Inflammatory macrophage (primary cell): ENCODE measurements around the gene AFAP1L1.

Experiments
- DNase-seq, 2 donors: peaks; one replicate each; pipeline ENCODE4 v3.0.0-alpha.2; 2020 to 2022

The AFAP1L1 gene

GRCh38 chr5:149353911-149354310 lies 82.3 kb downstream of the AFAP1L1 start:
- DNase-seq: no peak

- DNase-seq: no peak
Measured at GRCh38 chr5:149355688-149356087, 84.0 kb downstream of the AFAP1L1 start.

- no peak for DNase-seq
Measured at GRCh38 chr5:149356391-149356790, 84.7 kb downstream of the AFAP1L1 start.

GRCh38 chr5:149357370-149358293 lies 86.0 kb downstream of the AFAP1L1 start, which contains the start of gene PCYOX1L:
Gene PCYOX1L, plus strand, starts transcription at chr5:149358046. Its CDS starts 23 bp downstream, at chr5:149358069.
- peak; percentile 94 for DNase-seq

GRCh38 chr5:149358294-149358651 lies 86.6 kb downstream of the AFAP1L1 start:
- peak; percentile 47 to 68 for DNase-seq

DNA sequence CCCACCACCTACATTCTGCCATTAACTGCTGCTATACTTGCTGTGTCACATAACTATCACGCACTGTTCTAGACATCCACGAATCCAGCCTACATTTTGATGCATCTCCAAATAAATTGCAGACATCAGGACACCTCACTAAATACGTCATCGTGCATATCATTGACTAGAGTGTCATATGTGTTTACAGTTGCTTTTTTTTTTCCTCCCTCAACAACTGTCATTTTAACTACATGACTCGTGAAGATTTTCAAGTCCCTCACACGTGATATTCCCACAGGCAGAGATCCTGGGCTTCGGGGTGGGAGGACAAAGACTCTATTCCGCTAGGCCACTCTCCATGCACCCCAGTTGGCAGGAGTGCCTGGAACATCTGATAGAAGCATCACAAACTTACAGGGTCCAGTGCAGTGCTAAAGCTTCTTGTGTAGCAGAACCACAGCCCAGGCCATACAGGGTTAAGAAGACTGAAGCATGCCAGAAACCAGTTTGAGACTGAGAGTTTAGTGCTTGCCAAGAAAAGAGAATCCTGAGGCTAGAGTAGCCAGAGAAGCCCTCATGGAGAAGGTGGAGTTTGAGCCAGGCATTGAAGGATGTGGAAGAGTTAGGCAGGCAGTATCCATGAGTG lies 87.3 kb downstream of the AFAP1L1 start:
- no peak for DNase-seq

DNA sequence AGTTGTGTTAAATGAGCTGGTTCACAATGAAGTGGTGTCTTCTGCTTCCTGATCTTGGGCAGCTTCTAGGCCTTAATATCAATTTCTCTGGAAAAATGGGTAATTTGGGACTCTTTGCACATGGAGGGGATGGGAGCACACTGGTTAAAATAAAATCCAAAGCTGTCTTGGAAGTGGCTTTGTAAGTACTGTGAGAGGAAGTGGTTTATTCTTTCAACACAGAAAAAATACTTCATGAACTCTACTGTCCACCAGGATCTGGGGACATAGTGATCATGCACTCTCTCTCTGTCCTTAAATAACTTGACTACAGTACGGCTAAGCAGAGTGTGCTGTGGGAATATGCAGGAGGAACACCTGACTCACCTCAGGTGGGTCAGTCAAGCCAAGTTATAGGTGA lies 88.6 kb downstream of the AFAP1L1 start:
- DNase-seq: peak; percentile 37 to 51

DNA sequence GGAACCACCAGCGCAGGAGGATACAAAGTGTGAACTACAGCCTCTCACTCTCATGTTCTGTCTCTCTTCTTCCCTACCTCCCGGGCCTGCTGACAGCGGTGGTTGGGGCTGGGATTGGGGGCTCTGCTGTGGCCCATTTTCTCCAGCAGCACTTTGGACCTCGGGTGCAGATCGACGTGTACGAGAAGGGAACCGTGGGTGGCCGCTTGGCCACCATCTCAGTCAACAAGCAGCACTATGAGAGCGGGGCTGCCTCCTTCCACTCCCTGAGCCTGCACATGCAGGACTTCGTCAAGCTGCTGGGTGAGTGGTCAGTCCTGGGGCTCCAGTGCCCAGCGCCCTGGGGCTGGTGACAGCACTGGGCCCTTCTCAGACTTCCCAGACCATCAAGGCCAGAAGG lies 90.9 kb downstream of the AFAP1L1 start:
- no peak for DNase-seq

DNA sequence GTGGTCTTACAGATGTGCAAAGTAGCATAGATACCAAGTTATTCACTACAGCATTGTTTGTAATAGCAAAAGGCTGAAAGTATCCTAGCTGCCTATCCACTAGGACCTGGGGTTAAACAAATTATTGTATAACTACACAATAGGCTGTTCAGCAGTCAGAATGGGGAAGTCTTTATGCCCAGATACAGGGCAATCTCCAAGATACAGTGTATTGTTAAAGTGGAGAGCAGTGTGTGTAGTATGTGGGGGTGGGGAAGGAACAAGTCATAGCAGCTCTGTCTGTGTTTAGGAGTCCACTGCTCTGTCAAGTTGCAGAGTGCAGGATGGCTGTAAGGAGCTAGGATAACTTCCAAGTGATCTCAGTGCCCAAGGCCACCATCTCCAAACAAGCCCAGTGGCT lies 91.7 kb downstream of the AFAP1L1 start:
- peak; percentile 65 for DNase-seq

GRCh38 chr5:149363936-149364335 lies 92.3 kb downstream of the AFAP1L1 start:
- DNase-seq: peak; percentile 26 to 27

GRCh38 chr5:149364719-149365118 lies 93.1 kb downstream of the AFAP1L1 start:
- no peak for DNase-seq

GRCh38 chr5:149365418-149365817 lies 93.8 kb downstream of the AFAP1L1 start:
- no peak for DNase-seq

DNA sequence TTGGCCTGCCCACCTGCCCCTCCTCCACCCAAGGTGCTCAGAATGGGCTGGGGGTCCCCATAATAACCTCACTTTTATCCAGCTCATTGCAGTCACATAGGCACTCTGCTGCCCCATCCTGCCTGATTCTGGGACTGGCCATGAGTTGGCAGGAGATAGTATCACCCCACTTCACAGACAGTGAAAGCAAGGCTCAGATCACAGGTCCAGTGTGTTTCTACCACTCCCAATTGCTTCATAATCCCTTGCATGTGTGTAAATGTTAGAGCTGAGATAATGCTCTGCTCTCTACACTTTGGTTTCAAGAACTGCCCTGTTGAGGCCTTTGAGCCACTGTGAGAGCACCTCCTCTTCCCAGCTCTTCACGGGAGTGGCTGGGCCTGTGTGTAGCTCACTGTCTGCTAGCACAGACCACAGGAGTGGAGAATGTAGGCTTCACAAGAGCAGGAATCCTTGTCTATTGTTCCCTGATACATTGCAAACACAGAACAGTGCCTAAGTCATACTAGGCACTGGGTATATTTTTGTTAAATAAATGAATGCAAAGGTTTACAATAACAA lies 94.6 kb downstream of the AFAP1L1 start:
- no peak for DNase-seq

DNA sequence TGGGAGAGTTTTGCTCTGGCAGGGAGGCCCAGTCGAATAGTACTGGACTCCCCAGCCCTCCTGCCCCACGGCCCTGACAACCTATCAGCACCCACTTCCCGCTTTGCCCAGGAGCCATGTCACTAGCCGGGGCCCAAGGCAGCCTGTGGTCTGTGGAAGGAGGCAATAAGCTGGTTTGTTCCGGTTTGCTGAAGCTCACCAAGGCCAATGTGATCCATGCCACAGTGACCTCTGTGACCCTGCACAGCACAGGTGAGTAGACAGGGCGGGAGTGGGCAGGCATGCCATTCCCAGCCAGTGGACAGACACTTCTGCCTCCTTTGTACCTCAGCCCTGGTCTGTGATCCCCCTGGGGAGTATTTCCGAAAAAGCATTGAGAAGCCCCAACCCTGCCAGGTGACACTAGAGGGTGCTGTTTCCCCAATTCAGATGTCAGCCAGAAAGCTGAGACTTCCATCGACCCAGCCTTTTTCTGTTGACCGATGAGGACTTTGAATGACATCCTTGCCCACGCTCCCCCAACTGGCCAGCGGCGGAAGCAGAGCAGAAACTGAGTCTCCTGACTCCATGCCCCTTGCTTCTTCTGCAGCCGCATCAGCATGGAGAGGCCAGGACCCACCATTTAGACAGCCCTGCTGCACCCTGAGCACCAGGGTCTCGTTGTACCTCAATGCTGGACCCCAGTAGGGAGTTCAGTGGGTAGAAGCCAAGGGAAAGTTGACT lies 95.8 kb downstream of the AFAP1L1 start:
- DNase-seq: peak; percentile 70 to 72

DNA sequence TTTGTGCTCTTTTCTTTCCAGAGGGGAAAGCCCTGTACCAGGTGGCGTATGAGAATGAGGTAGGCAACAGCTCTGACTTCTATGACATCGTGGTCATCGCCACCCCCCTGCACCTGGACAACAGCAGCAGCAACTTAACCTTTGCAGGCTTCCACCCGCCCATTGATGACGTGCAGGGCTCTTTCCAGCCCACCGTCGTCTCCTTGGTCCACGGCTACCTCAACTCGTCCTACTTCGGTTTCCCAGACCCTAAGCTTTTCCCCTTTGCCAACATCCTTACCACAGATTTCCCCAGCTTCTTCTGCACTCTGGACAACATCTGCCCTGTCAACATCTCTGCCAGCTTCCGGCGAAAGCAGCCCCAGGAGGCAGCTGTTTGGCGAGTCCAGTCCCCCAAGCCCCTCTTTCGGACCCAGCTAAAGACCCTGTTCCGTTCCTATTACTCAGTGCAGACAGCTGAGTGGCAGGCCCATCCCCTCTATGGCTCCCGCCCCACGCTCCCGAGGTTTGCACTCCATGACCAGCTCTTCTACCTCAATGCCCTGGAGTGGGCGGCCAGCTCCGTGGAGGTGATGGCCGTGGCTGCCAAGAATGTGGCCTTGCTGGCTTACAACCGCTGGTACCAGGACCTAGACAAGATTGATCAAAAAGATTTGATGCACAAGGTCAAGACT lies 96.5 kb downstream of the AFAP1L1 start:
- DNase-seq: no peak

DNA sequence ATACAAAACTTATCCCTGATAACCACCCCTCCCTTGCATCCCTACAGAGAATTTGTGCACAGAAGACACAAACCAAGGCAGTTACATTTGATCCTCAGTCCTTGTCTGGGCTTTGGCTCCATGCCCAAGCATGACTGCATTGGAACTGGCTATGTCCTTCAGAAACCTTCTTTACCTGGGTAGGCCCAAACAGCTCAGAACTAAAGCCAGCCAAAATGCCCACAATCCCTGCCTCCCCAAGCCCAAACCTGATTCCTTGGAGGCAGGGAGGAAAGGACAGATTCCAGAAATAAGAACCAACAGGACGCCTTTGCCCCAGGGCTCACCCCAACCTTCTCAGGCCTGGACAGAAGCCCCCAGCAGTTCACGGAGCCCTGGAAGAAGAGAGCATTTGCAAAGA lies 99.2 kb downstream of the AFAP1L1 start:
- DNase-seq: no peak

DNA sequence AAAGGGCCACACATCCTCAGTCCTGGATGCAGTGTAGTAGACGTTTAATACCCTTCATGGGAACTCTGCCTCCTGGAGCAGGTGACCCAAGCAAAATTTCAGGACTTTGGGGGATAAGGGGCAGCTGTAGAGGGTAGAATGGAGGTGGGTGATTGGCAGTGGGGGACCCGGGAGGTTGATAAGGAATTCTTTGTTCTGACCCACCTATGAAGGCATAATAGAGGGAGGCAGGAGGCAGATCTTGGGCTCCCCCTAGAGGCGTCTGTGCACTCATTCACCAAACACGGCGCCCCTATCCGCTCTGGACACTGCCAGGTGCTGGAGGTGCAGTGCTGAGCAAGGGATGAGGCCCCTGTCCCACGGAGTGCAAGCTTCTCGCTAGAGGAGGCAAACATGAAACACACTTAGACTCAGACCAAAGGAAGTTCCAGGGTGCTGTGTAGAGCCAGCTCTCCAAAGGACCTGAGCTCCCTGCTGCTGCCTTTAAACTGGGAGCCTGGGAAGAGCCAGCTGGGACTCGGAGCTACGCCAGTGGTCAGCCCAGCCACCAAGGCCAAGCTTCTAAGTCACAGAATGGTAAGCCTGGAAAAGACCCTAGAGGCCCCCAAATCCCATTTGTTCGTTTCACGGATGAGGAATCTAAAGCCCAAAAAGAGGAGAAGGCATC lies 99.8 kb downstream of the AFAP1L1 start:
- peak; percentile 39 to 60 for DNase-seq

DNA sequence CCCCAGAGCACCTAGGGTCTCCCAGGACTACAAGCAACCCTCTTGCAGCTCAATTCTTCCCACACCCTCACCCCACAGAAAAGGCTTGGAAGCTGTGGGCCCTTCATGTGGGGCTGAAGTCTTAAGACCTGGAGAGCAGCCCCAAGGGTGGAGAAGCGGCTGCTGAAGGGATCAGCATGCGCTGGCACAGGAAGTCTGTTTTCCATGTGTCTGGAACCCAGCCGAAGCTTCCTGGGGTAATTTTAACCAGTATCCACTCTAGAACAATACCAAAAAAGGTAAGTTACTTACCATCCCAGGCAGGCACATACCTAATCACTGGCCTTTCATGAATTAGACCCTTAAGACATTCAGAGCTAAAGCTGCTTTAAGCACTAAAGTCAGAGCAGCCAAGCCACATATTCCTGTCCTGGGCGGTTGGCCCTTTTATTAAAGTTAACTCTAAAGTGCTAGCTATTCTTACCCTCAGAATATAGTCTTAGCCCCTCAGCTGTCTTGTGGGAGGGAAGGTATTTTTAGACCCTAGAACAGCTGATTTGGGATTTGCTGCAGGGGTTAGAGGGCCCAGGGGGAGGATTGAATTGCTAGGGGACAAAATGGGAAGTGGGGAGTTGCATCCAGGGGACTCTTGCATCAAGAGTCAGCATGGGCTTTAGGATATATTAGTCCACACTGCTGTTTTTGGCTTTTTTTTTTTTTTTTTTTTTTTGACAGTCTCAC lies 100.6 kb downstream of the AFAP1L1 start:
- DNase-seq: peak in 1 of 2 donors; percentile 40

DNA sequence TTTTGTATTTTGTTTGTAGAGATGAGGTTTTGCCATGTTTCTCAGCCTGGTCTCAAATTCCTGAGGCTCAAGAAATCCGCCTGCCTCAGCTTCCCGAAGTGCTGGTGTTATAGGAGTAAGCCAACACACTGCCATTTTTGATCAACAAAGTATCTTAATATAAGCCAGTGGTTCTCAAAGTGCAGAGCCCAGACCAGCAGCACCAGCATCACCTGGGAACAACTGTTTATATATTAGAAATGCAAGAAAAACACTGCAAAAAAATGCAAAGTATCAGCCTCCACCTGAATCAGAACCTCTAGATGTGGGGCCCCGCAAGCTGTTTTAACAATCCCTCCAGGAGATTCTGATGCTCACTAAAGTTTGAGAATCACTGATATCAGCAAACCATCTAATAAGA lies 101.3 kb downstream of the AFAP1L1 start:
- no peak for DNase-seq

- no peak for DNase-seq
Measured at GRCh38 chr5:149374303-149374702, 102.6 kb downstream of the AFAP1L1 start.

DNA sequence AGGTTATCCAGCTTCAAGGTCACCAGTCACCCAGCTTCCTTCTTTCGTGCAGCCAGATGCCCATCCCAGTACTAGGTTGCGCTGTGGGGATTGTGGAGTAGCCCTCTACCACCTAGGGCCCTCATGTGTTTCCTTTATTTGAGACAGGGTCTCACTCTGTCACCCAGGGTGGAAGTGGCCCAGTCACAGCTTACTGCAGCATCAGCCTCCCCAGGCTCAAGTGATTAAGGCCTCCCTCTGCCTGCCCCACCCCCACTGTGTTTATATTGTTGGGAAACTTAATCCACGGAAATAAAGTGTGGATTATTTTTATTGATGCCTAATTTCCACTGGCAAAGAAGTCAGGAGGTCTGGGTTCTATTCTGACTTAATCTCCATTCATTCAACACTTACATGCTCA lies 103.1 kb downstream of the AFAP1L1 start:
- DNase-seq: no peak
